GM12878 (cell line): ENCODE data around the gene SLC5A10. TPM values are rescaled to one million over a fixed set of nuclear protein-coding genes. Genes with fewer than 3 reads are reported as not detected.

ENCODE experiments used
- BRCA1 ChIP-seq: IDR thresholded peaks from 2 replicates; pipeline ENCODE4 v1.6.1; 2011; ENCODE audit warnings: low read depth, low read length, improper control_type of control experiment
- CUX1 ChIP-seq: IDR thresholded peaks from 2 replicates; pipeline ENCODE4 v1.6.1; 2012; ENCODE audit warnings: improper control_type of control experiment, low read depth, low read length; ENCODE audit not compliant: insufficient replicate concordance
- E2F8 ChIP-seq: fragments of 450-650 bp; IDR thresholded peaks from 2 replicates; pipeline ENCODE4 v1.6.1; 2018; ENCODE audit warnings: mild to moderate bottlenecking, low read depth, moderate library complexity; ENCODE audit not compliant: partially characterized antibody
- FOXK2 ChIP-seq: fragments of 450-650 bp; IDR thresholded peaks from 2 replicates; pipeline ENCODE4 v1.6.1; 2017; ENCODE audit warnings: mild to moderate bottlenecking, moderate library complexity
- HDAC2 ChIP-seq: fragments of 200-600 bp; sonication (generic); IDR thresholded peaks from 2 replicates; pipeline ENCODE4 v1.6.1; 2017
- HDAC6 ChIP-seq: fragments of 200-600 bp; sonication (generic); IDR thresholded peaks from one replicate; pipeline ENCODE4 v1.8.0; 2017; ENCODE audit warnings: antibody characterized with exemption; ENCODE audit not compliant: unreplicated experiment
- SMAD1 ChIP-seq: fragments of 450-650 bp; IDR thresholded peaks from 2 replicates; pipeline ENCODE4 v1.6.1; 2018; ENCODE audit warnings: mild to moderate bottlenecking, low read depth; ENCODE audit not compliant: partially characterized antibody
- USF1 ChIP-seq: IDR thresholded peaks from 2 replicates; pipeline ENCODE4 v1.6.1; 2011; ENCODE audit warnings: borderline replicate concordance, low read depth, mild to moderate bottlenecking, moderate library complexity, mixed read lengths, low read length; ENCODE audit not compliant: insufficient read depth; ENCODE audit errors: extremely low read length
- ZNF592 ChIP-seq: fragments of 450-650 bp; IDR thresholded peaks from 2 replicates; pipeline ENCODE4 v1.6.1; 2017; ENCODE audit warnings: mild to moderate bottlenecking, moderate library complexity
- polyA plus RNA-seq, 11 experiments: library from polyadenylated mRNA; depleted of rRNA in 4 of 11; unstranded in 6 of 11; stranded (reverse) in 5 of 11; fragments of >200 nt; fragmentation: Nextera tagmentation in 4 of 11; fragmentation: Illumina TruSeq in 1 of 11; extraction: Ambion mirVana in 4 of 11; extraction: Trizol in 1 of 11; gene quantifications; 1 replicate in 1 of 11; 2 replicates in 10 of 11; pipeline versions ENCODE4 v1.2.1 to v1.2.3, GENCODE V29; 2011 to 2016; ENCODE audit warnings: inconsistent platforms in 2 of 11, missing spikeins in 2 of 11, low read depth in 1 of 11
- total RNA-seq, 4 experiments: library from RNA; depleted of rRNA in 3 of 4; stranded (reverse); fragments of >200 nt in 3 of 4; fragmentation: Illumina TruSeq in 1 of 4; extraction: Trizol in 1 of 4; gene quantifications; 2 replicates each; pipeline versions ENCODE4 v1.2.1 to v1.2.3, GENCODE V29; 2013 to 2021

SLC5A10 gene
- total and polyA plus RNA-seq, 10 of the 15 experiments (the other 5 are each of a cell fraction or from before 2014, with no cell fraction given) = under 0.01 to 0.18 (median 0.07) TPM; not detected in 4

GRCh38 chr17:18967916-18968315 lies 16.0 kb downstream of the SLC5A10 start (continued):
- TF ChIP-seq CUX1 (no peak), BRCA1 (no peak), SMAD1 (no peak), USF1 (no peak), ZNF592 (no peak), HDAC2 (no peak), FOXK2 (no peak), HDAC6 (no peak), E2F8 (no peak)
